GM18861 (cell line): ENCODE results near the gene DISC1.

ENCODE experiments used
- ATAC-seq: cut with Tn5 transposase; IDR thresholded peaks from one replicate; pipeline ENCODE4 v1.9.1; 2021; ENCODE audit not compliant: unreplicated experiment

Gene DISC1

DNA sequence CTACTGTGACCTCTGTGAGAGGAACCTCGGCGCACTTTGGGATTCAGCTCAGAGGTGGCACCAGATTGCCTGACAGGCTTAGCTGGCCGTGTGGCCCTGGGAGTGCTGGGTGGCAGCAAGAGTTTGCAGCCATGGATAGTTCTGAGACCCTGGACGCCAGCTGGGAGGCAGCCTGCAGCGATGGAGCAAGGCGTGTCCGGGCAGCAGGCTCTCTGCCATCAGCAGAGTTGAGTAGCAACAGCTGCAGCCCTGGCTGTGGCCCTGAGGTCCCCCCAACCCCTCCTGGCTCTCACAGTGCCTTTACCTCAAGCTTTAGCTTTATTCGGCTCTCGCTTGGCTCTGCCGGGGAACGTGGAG lies 67.5 kb downstream of the DISC1 start:
- ATAC-seq, result no peak

DNA sequence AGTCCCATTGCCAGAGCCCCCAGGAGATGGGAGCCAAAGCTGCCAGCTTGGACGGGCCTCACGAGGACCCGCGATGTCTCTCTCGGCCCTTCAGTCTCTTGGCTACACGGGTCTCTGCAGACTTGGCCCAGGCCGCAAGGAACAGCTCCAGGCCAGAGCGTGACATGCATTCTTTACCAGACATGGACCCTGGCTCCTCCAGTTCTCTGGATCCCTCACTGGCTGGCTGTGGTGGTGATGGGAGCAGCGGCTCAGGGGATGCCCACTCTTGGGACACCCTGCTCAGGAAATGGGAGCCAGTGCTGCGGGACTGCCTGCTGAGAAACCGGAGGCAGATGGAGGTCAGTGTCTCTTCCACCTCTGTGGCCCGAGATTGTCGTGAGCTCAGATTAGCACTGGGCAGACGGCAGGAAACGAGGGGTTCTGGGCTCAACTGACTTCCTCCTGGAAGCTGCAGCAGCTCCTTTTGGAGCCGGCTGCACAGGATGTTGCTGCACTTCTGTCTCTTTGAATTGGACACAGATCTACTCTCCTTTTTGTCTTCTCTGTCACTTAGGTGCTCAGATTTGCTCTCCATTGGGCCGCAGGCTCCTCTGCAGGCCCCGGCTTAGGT lies 68.0 kb downstream of the DISC1 start:
- no peak for ATAC-seq

DNA sequence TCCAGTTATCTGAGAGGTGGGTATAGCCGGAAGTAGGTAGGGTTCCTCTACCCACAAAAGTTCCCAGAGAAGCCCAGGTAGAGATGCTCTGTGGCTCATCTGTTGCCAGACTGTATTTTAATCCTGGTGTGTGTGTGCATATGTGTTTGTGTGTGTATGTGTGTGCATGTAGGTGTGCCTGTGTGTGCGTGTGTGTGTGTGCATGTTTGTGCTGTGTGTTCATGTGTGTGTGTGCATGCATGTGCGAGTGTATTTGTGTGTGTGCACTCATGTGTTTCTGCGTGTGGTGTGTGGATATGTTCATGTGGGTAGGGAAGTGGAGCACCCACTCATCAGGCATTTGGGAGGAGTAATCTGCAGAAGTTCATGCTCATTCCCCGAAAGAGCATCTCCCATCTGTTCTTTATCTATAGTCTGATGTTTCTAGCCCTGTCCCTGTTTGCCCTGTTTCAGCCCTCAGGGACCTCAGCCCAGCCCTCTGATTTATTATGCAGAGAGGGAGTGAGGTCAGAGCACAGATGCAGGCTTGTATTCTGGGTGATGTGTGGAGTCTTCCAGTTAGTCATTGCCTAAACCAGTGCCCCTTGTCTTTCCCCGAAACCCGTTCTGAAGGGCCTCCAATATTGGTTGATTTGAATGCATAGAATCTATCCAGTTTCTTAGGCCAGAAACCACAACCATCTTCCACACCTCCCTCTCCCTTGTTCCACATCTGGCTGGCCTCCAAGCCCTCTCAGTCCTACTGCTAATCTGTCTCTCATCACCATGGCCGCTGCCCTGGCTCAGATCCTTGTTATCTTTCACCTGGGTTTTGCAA lies 69.1 kb downstream of the DISC1 start:
- ATAC-seq, result no peak

DNA sequence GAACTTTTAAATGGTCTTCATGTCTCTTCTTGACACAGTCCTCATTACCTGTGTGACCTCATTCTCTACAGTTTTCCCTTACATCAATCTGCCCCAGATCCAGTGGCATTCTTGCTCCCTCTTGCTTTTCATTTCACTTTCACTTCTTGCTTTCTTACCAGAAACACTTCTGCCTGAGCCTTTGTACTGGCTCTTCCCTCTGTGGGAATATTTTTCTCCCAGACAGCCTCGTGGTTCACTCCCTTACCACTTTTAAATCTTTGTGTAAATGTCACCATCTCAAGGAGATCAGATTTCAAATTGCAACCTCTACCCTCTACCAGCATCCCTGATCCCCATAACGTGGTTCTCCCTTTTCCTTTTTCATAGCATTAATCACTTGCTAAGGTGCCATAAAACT lies 73.2 kb downstream of the DISC1 start:
- no peak for ATAC-seq

DNA sequence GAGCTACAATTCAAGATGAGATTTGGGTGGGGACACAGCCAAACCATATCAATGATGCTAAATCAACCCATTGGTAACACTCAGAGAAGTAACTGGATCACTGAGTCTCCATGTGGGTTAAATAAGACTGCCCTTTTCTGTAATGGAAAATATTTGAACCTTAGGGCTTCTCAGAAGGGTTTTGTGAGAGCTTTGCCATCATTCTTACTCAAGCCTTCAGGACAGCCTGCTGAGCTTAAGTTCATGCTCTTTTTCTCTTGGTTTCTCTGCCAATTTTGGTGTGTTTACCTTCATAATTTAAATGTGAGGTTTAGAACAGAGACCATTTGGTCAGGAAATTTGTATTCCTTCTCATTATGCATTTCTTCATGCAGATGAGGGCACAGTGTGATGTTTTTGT lies 74.7 kb downstream of the DISC1 start:
- ATAC-seq, result no peak

DNA sequence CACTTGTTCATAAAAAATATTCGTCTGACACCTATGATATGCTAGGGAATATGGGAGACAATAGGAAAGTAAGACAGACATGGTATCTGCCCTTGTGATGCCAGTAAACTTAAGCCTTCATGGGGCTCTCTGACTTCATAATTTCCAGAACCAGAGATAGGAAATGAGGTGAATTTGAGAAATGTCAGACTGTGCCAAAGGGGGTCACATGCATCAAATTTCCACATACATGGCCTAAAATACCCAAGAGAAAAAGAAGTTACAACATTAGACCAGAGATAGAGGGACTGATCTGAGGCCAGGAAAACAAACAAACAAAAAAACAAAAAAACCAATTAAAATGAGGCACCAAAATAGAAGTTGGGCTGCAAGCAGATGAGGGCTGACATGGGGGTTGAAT lies 75.7 kb downstream of the DISC1 start:
- no peak for ATAC-seq

DNA sequence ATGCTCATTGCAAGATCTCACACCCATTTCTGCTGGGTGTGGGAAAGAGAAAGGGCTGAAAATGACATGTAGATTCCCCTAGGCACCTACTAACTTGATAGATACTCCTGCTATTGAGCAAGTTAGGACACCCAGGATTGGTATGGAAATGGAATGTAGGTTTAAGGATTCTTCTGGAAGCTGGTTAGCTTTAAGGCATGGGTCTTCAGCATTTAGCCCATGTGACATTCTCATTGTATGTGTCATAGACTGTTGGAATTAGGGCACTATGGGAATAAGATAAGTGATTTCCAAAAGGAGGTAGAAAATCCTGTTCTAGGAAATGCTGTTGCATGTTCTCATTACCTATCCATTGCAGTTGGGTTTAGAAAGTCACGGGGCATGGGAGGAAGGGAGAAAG lies 76.2 kb downstream of the DISC1 start:
- ATAC-seq, result no peak

DNA sequence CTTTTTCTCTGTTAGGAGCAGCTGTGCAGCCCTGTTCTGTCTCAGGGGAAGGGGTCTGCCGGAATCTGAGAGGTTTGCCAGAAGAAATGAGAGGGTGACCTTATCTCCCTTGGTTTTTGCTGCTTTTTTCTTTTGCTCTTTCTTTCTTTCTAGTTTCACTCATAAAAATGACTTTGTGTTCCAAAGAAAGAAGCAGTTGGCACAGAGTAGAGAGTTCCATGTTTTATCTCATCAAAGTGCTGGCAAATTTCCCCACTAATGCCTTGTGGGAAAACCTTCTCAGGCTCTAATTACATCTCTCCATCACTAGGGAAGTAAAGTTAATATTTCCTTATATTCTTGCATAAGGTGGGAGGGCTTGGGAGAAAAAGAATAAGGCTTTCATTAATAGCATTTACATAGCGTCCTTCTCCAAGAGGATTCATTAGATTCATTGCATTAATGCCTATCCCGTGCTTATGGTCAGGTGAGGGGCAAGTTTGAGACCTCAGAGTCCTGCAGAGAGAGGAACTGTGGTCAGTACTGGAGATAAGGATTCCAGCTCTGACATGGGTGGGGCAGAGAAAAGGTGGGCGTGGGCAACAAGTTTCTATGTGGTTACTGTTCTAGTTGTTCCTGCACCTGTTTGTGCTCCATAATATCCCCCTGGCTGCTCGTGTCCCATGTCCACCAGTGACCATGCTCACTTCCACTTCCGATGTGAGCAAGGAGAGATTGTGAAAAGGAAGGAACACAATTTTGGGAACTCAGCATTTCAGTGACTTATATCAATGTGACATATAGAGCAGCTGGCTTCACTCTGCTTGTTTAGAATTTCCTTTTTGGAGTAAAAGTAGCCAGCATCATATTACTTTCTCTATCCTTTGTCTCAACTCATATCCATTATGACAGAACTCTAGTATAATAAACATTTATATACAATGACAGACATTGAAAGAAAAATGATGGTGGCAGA lies 79.5 kb downstream of the DISC1 start:
- ATAC-seq, result no peak

DNA sequence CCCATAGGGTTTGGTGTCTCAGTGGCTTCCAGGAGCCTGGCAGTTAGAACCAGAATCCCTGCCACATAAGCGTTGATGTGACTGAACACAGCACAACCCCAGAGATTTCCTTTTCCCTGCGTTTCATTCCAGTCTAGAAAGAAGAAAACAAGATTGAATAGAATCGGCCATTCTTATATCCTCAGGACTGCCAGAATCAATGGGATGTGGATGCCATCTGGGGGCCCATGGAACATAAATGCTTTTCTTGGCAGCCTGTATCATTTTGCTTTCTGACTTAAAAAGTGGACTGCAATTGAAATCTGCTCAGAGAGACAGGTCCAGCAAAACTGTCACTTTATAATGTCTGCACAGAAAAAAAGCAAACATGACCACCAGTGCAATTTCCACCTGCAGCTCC lies 80.3 kb downstream of the DISC1 start:
- ATAC-seq, result no peak

DNA sequence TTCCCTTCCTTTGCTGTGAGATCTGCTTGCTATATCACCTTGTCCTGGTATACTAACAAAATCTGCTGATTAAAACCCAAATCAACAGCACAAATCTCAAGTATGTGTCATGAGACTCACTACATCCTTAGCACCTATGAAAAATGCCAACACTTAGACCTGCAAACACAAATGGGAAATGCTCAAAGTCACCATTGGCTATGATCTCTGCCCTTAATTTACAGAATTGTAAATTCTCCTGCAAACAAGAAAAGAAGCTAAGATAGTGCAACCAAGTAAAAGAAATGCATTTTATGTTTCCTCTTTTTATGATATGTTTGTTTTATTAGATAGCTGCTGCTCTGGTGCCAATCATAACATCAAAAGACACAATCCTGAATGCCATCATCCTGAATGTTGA lies 80.8 kb downstream of the DISC1 start:
- no peak for ATAC-seq

DNA sequence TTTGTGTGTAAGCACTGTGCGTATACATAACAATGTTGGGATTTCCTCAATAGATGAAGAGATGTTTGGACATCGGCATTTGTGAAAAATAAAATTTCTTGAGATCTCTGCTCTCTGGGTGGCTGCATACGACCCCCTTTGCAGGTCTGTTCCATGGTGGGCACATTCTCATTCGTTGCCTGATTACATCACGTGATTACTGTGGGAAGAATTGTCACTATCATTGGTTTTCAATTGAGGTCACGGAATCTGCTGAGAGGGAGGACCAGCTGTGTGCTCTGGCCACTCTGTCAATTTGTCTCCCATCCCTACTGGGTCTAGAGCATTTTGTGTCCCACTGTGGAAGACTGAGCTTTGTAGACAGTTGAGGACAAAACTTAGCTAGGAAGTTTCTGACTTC lies 81.8 kb downstream of the DISC1 start:
- ATAC-seq, result no peak

DNA sequence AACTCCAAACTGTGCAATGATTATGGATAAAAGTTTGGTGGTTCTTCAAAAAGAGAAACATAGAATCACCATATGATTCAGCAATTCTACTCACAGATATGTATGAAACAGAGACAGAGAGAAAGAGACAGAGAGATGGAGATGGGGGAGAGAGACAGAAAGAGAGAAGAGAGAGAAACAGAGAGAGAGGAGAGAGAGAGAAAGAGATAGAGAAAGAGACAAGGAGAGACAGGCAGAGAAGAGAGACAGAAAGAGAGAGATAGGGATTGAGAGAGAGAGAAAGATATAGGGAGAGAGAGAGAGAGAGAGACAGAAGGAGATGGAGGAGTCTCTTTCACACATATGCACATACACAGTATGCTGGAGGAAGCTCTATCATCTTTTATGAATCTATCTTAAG lies 87.8 kb downstream of the DISC1 start:
- no peak for ATAC-seq

DNA sequence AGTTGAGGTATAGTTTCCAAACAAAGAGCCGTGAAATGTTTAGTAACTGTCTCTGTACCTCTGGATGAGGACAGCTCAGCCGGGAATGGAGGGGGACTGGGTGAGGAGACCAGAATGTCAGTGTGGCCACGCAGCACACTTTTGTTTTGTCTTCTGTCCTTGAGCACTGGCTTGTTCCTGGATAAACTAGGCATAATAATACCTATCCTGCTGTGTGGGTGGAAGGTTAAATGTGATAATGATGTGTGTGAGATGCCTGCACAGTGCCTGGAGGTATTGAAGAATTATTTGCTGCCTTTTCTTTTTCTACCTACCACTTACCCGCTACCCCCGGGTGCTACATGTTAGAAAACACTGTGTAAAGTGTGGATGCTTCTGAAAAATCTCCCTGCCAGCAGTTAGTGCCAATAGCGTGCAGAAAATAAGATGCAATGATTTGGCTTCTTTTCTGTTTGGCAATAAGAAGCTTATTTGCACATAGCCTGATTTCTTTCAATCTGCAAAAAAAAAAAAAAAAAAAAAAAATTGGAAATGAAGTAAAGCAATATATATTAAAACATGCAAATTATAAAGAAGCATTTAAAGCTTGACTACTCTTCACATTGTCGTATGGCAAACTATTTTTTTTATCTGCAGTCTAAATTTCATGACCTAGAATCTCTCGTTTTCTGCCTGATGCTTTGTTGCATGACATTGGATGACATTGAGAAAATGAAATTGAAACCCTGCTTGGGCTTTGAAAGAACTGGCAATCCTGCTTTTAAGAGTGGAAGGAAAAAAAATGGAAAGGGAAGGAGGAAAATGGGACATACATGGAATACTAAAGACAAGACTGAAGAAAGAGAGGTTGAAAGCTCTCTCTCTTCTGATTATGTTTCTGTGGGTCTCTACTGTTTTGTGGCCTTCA lies 89.5 kb downstream of the DISC1 start:
- no peak for ATAC-seq

DNA sequence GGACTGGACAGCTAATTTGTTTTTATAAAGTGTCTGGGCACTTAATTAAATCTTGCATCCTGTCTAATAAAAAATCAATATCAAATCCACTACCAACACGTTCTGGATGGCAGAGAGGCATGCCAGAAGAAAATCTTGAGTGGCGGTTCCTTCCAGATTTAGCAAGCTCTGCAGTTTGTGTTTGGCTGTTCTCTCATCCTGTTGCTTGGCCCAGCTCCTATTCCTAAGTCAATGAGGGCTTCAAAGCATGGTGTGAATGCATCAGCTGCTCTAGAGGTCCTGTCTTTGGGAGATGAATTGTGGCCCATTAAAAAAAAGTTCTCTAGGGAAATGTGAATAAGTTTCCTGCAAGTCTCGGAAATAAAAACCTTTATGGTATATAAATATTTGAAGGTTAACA lies 90.3 kb downstream of the DISC1 start:
- ATAC-seq, result no peak

DNA sequence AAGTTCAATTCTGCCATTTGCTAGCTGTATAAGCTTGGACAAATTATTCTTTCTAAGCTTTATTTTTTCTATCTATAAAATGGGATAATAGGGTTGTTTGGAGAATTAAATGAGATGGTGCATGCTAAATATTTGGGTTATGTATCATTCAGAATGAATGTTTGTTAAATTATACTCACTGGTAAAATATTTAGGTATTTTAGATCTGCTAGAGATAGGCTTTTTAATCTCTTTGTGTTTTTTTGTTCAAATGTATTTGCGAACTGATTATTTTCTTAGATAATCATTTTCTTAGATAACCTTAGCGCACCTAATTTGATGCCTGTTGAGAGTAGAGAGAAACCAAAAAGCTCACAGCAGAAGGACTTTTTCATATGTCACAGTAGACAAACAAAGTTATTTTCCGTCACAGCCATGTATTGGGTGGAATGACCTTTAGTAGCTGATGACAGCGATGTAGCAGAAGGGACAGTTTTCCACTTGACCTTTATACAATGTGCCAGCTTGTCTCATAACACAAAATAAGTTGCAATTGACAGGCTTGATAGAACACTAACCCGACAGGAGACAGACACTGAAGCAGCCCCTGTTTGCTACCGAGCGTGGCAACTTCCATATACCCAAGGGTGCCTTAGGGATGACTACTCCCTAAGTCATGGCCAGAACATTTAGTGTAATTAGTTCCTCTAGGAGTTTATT lies 93.0 kb downstream of the DISC1 start:
- no peak for ATAC-seq

DNA sequence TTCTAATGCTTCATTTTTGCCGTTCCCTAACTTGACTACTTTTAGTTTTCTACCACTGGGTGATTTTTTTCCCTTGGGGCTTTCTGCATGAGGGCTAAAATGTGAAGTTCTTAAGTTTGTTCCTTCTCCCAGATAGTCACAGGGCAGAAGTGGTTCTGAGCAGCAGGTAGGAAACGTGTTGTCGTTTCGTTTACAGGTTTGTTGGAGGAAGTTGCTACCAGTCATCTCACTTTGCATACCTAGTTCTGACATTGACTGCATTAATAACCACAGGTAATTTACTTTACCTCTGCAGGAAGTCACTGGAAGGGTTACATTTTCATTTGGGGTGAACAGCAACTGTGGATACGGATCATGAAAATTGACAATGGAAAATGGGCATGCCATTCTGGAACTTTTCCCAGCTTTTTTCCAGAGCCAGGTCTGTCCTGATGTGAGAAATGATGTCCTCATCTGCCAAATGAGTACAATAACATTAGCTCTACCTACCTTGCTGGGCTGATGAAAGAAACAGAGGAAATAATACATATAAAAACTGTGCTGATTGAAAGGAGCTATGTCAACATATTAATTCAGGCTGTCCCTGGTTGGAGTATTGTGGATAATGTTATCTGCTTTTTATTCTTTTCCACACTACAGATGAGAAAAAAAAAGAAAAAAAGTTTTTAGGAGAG lies 94.2 kb downstream of the DISC1 start:
- ATAC-seq, result no peak

DNA sequence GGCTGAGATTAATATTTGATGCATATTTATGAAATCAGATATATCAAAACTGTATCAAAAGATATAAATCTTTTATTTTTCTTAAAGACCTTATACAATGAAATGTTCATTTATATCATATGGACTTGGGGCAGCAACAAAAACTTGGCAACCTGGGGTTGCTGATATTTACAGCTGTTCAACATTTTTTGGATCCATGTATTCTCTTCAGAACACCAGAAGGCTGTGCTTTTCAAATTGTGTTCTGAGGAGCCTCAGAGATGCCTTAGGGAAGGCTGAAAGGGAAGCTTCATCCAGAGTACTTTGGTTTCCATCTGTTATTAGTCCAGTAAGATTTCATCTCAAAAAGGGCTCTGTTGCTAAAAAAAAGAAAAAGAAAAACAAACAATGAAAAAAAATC lies 94.8 kb downstream of the DISC1 start:
- ATAC-seq, result no peak

DNA sequence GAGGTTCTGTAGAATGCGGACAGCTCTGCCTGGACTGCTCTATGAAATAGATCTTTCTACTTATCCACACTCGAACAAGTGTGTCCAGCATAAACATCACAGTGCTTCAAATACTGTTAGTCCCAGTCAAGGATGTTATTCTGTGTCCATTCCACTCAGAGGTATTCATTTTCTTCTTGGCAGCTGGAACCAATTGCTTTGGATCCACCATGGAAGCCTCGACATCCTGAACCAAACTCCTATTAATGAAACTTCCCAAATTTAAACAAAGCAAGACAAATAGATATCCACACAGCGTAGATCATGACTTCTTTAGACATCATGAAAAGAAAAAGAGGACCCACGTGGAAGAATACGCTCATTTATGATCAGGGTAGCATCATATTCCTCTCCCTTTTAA lies 95.8 kb downstream of the DISC1 start:
- no peak for ATAC-seq

DNA sequence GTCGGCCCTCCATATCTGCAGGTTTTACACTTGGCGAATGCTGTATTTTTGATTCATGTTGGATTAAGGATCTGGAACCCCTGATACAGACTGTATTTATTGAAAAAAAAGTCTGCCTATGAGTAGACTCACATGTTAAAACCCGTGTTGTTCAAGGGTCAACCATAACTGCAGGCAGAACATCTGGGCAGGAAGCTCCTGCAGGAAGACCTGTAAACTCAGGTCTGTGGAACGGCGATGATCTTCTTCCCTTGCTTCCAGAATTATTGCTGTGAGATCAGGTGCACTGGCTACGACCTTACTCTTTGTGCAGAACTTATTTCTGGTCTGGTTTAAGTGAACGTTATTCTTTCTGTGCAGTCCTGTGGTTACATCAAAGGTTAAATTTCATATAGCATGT lies 96.6 kb downstream of the DISC1 start:
- ATAC-seq, result no peak

DNA sequence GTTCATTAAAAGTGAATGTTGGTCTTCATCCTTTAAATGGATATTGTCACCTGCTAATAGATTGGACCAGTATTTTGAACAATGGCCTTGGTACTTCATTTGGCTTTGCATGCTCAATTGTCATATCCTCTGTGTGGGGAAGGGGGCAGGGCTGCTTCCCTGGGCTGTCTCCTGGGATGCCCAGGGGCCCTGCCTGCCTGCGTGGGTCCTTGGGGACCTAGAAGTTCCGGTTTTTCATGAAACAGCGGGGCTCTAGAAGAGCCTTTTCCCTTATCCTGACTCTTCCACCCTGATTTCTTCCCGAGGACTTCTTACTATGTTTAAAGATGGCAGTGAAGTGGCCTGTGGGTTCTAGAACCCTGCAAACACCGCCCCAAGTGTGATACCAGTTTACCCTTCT lies 97.5 kb downstream of the DISC1 start:
- ATAC-seq, result no peak
